ENCODE results near the gene ZNF385A. TPM values are rescaled to one million over a fixed set of nuclear protein-coding genes. Genes with fewer than 3 reads are reported as not detected.
"Not testable (repeated sequence)": the region's sequence is repeated elsewhere in the genome, so short reads cannot be mapped to it uniquely, and the experiment has no call there.

ZNF385A gene
- total RNA-seq, 1 donor from 2014 or later, result 5.6 TPM

DNA sequence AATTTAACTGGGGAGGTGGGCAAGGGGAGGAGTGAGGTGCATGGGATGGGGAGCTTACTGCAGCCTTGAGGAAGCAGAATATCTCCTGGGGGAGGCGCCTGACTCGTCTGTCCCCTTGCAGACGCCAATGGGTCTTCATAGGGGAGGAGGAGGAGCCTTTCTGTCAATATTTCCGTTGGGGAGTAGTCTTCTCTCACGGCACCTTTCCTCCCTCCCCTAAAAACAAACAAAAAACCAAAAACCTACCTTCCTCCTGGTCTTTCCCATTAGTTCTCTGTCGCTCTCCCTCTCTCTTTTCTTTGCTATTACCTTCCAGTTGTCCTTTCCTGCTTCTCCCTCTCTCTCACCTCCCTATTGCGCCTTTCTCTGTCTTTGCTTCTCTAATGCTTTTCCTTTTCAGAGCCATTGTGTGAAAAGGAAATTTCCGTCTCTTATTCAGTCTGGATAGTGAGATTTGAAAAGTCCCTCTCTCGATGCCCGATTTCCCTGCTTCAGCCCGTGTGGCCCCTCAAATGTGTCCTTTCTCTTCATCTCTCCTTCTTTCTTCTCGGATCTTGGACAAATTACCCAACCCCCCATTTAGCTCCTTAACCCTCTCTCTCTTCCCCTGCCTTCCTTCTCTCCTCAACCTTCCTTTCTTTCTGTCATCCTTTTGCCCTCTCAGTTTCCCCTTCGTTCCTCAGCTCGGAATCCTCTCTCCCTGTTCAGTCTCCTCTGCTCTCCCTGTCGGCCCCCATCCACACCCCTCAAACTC, 26.2 kb downstream of the ZNF385A start:
- DNase-seq (ENCODE audit: extremely low read depth, low read depth, low spot score), result no peak

DNA sequence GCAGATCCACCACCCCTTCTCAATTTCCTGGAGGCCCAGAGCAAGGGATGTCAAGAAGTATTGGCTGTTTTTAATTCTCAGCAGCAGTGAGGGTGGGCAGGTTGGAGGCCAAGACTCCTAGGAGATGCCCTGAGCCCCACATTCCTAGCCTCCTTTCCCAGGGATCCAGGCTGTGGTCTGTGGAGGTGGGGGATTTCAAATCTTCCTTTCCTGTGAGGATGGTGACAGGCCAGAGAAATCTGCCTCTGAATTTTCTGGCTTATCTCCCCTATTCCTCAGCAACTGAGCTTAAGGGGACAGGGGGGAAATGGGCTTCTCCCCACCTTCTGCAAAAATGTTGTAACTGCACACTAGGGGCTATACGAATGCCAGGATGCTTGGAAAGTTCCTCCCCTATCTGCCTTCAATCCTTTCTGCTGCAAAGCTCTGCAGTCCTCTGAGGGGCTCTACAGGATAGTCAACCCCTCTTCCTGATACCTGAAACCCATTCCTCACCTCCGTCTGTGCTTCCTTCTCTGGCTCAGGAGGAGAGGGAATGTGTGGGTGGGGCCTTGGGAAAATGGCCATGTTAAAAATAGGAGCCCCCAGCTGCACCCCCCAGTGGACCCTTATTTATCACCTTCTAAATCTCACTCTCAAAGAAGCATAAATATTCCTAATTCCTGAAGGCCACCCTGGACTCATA, 26.9 kb downstream of the ZNF385A start:
- DNase-seq (ENCODE audit: extremely low read depth, low read depth, low spot score), result no peak

DNA sequence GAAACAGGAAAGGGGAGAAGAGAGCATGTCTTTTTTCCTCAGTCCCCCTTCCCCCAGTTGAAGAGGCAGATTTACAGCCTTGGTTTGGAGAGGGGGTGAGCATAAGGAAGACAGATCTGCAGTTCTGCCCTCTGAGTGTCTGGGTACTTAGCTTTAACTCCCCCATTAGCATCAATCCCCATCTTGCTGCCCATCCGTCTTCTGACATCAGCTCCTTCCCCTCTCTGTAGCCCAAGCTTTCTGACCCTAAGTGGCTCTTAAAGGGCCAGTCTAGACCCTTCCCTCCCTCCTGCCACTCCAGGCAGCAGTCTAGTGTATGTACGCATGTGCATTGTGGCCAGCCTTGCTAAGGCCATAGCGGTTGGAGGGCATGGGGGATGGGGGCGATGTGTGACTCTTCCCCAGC, 27.6 kb downstream of the ZNF385A start:
- DNase-seq (ENCODE audit: extremely low read depth, low read depth, low spot score), result no peak

DNA sequence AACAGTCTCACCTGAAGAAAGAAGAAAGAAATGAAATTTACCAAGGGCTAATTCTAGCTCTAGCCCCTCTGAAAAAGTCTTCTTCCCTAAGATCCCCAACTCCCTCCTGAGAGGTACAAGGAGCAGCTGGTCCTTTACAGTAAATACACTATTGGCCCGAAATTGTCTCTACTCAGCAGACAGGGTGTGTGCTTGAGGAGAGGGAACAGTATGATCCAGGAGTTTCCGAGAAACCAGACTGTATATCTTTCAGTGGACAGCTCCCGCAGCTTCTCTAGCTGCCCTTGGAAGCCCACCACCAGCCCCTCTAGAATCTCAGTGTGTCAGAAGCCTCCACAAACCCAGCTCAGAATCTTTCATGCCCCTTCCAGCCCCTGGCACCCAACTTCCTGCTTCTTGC, 28.3 kb downstream of the ZNF385A start:
- DNase-seq (ENCODE audit: extremely low read depth, low read depth, low spot score), result no peak

DNA sequence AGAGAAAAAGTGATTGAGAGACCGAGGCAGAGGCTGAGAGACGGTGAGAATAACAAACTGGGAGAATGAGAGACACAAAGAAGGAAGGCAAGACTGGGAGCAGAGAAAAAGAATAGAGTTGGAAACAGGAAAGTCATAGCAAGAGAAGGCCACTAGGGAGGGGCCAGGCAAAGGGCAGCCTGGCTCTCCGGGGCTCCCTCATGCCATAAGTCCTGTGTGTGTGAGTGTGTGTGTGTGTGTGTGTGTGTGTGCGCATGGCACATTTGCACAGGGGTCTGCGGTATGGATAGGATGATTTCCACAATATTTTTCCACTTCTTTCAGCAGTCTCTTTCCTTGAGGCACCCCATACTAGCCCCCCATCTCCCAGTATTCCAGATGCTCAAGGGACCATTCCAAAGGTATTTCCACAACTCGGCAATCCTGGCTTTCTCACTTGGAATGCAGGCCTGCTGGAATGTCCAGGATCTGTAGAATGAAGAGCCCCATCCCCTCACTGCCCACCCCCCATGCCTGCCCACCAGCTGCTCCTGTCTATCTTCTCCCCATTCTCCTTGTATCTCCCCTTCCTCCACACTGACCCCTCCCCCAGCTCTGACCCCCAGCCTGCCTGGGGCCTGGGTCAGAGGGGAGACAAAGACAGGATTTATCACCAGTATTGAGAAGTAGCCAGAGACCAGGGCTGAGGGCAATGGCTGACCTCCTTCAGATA, 29.3 kb downstream of the ZNF385A start:
- no peak for DNase-seq (ENCODE audit: extremely low read depth, low read depth, low spot score)

DNA sequence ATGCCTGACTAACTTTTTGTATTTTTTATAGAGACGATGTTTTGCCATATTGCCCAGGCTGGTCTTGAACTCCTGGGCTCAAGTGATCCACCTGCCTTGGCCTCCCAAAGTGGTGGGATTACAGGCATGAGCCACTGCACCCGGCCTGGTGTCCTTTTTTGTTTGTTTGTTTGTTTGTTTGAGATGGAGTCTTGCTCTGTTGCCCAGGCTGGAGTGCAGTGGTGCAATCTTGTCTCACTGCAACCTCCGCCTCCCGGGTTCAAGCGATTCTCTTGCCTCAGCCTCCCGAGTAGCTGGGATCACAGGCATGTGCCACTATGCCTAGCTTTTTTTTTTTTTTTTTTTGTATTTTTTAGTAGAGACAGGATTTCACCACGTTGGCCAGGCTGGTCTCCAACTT, 30.3 kb downstream of the ZNF385A start:
- DNase-seq (ENCODE audit: extremely low read depth, low read depth, low spot score), result not testable (repeated sequence)

DNA sequence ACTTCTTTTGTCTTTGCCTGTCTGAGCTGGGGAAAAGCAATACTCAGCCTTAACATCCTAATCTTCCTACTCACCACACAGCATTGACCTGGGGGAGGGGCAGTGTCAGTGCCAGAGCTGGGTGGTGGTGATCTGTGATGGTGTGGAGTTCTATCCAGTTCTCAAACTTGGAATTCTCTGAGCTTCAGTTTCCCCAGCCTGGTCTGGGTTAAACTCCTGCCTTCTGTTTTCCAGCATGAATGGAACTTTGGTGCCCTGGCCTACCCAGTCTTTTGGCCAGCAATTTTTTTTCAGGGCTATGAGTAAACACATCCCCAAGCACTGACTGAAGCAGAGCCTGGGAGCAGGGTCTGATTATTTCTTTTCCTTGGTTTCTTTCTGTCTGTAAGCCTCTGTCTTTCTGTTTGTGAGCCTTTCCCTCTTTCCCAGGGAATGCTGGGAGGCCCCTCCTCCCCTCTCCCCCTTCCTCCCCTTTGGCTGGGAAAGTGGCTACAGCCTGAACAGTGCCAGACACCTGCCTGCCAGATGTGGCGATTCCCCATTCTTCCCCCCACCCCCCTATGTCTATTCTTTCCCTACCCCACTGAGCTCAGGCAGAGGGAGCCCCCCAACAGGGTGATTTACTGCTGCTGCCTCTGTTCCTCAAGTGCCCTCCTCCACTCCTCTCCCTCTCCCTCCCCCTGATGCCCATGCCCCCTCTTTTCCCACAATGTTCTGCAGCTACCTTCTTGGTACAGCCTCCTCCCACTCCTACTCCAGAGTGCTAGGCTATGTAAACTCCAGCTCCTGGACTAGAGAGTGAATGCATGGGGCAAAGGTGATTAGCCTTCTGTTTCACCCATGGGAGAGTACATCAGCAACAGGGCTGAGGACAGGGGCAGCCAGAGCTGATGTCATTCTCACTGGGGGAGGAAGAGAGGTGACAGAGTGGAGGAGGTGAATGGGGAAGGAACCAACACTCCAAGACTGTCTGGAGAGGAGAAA, 31.4 kb downstream of the ZNF385A start:
- no peak for DNase-seq (ENCODE audit: extremely low read depth, low read depth, low spot score)

DNA sequence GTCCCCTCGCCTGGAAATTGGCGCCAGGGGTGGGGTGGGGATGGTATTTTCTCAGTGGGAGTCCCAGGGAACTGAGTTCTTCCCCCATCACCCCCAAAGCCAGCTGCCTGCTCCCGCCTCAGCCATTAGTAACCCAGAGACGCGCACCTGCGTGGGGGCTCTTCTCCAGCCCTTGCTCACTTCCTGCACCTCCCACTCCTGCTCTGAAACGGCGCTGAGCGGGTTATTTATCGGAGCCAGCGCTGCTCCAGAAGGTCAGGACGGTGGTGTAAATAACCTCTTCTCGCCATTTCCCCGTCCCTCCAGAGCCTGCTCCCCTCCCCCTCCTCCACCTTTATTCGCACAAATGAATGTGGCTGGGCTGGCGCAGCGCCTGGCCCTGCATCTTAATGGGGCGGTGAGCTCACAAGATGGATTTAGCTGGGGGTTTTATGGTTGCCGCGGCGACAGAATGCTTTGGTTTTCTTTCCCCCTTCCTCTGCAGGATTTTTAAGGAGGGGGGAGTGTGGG, 32.5 kb downstream of the ZNF385A start:
- DNase-seq (ENCODE audit: extremely low read depth, low read depth, low spot score), result no peak

DNA sequence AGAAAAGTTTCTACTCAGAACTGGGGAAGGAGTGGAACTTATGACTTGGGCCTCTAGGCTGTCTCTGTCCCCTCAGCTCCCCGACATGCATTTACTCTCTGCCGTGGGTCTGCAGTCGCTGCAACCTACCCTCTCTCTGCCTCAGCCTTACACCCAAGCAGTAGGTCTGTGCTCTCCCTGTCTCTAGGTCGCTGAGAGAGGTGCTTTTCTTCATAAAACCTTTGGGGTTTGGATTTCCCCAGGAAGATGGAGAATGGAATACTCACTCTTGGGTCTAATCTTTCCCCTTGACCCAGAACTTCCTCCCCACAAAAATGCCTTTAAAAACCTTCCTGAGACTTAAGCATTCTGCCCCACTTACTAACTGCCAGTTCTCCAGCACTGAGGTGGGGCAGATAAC, 33.2 kb downstream of the ZNF385A start:
- DNase-seq (ENCODE audit: extremely low read depth, low read depth, low spot score), result no peak

DNA sequence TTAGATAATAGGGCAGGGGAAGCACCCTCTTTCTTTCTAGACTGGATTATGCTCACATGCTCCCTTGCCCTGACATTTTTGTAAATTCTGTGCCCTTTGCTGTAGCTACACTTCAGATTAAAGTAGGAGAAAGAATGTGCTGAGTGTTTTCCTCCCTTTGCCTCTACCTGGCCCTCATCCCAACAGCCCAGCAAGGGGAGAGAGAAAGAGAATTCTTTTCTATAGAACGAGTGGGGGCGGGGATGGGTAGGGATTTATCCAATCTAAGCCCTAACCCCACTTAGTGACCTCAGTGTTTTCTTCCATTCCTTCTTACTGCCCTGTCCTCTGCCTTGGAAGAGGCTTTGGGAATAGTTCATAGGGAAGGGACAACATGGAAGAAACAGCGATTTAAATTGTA, 33.8 kb downstream of the ZNF385A start:
- DNase-seq (ENCODE audit: extremely low read depth, low read depth, low spot score), result no peak

DNA sequence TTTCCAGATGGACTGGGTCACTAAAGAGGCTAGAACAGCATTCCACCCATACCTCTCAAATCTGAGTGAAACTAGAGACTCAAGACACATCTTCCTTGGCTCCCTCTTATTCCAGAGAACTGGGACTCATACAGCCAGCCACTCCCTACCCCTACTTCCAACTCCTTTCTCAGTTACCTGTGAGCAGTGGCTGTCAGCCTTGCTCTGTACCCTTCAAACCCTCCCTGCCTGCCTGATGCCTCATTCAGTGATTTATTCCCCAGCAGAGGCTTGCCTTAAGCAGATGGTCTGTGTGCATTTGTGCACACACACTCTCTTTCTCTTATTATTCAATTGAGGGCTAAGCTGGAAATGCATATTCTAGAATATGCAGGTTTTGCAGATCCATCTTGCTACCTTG, 34.9 kb downstream of the ZNF385A start:
- DNase-seq (ENCODE audit: extremely low read depth, low read depth, low spot score), result no peak

DNA sequence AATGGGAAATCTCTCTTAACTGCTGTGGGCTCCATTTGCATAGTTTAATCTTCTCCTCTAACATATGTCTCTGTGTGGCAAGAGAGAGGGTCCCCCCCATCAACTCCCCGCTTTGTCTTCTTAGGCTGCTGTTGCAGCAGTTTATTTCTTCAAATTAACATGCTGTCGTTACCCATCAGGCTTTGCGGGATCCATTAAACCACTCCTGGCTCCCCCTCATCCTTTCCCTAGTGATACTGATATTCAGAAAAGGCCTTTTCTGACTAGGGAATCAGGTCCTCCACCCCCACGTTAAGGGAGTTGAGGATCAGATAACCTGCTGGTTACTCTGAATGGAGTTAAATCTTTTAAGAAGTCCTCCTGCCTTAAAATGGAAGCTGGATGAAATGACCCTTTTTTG, 35.5 kb downstream of the ZNF385A start:
- DNase-seq (ENCODE audit: extremely low read depth, low read depth, low spot score), result no peak

DNA sequence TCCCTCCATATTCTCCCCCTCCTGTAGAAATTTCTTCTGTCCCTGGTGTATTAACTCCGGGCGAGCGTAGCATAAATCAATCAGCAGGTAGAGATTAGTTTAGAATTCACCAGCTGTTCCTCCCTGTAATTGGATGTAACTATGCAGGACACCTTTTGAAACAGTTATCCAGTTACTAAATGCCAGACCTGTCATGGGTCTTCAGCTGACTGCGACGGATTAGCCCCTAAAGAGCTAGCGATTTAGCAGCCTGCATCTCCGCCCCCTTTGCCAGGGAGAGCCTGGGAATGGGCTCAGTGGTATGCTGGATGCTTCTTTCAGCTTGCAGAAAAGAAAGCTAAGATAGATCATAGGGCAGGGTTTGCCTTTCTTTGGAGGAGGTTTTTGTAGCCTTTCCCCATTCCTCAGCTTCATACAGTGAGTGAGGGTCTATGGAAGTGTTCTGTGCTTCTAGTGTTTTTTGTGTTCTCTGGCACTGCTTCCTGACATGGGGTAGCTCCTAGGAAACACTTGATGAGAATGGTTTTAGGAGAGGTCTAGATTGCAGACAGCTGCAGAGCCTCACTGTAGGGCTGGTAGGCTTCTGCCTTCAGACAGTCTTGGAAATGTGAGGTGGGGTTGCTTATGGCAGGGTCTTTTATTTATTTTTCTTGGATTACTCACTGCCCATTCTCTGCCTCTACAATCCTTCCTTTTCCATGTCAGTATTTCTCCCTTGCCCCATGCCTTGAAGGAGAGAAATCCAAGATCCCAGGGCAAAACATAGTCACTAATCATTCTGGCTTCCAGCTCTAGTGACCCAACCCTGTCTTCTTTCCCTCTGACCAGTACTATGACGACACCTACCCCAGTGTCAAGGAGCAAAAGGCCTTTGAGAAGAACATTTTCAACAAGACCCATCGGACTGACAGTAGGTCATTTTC, 42.9 kb downstream of the ZNF385A start:
- no peak for DNase-seq (ENCODE audit: extremely low read depth, low read depth, low spot score)

DNA sequence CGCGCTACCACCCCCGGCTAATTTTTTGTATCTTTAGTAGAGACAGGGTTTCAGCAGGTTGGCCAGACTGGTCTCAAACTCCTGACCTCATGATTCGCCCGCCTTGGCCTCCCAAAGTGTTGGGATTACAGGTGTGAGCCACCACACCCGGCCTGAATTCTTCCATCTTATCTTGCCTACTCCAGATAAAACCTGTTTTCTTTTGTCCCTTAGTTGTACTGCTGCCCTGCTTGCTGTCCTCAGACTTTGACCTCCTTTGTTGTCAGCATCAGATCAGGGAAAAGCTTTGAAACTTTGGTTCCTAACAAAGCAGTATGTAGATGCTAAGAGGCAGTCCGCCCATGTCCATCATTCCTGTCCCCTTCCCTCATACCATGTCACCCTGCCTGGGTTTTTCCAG, 43.7 kb downstream of the ZNF385A start:
- DNase-seq (ENCODE audit: extremely low read depth, low read depth, low spot score), result no peak

DNA sequence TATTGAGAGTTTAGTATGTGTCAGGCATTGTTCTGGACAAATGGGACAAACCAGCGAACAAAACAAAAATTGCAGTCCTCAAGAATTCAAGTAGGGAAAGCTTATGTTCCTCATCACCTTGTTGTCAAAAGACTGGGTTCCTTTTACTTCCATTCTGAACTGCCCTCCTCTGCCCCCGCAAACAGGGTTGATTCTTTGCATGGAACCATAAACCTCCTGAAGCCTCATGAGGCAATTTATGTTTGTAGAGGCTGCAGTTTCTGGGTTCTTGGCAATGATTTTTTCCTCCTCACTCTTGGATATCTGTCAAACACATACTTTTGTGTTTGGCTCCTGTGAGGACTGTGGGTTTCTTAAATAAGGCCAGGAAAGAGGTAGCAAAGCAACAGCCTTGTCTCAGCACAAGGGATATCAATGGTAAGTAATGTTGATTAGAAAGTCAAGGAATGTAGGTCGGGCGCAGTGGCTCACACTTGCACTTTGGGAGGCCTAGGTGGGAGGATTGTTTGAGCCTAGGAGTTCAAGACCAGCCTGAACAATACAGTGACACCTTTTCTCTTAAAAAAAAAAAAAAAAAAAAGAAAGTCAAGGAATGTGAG, 45.7 kb downstream of the ZNF385A start:
- no peak for DNase-seq (ENCODE audit: extremely low read depth, low read depth, low spot score)

DNA sequence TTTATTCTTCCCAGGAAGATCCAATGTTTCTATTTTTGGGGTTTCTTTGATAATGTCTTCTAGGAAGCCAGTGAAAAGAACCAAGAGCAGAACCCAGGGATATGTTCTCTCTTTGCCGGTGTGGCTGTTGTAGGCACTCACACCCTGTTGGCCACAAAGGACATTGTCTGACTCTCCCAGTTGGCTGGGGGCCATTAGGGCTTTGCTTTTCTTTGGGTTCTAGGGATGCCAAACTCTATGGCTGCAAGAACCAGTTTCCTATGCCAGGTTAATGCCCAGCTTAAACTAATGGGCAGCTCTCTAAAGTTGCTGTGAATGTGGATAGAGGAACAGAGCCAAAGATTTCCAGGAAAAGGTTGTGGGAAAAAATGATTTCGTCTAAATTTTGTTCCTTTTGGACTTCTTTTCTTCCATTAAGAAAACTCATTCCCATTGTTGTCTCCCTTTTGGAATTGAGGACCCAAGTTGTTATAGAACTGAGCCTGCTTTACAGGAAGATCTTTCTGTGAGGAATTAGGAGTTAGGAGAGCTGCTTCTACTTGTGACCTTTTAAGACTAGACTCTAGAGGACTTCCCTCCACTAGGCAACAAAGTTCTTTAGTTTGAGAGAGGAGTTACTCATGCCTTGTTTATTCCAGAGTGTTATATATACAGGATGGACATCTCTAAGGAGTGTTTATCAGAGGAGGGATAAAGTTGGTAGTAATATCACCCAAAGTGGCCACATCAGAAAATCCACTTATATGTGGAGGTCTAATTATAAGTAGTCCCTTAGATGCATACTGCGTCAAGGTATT, 46.5 kb downstream of the ZNF385A start:
- no peak for DNase-seq (ENCODE audit: extremely low read depth, low read depth, low spot score)

DNA sequence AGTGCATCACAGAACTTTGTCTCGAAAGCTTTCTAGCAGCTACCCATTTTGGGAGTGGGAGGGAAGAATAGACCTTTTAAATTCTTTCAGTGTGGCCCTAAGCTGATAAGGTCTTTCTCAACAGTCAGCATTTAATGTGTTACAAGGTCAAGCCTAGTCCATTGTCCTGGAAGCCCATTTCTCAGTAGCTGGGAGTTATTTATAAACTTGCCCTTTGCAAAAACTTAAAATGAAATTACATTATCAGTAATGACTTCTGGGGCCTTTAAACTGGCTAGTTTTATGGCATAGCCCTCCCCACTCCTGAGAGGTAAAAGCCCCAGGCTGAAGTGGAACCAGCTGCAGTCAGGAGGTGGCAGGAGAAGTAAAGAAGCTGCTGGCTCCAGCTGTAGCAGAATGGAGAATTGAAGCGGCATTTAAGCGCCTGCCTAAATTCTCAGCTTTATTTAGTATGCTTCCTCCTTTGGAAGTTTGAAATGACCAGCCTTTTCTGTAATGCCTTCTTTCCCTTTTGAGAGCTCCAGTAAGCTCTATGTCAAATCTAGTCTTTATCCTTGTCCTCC, 47.2 kb downstream of the ZNF385A start:
- no peak for DNase-seq (ENCODE audit: extremely low read depth, low read depth, low spot score)

Data from glomerular endothelial cell (primary cell).